Ovary (tissue), 9 donors: ENCODE measurements around the gene LRRC36. TPM values are rescaled to one million over a fixed set of nuclear protein-coding genes. Genes with fewer than 3 reads are reported as not detected.

Experiments used
- DNase-seq, 5 donors: peaks; one replicate each; pipeline ENCODE4 v3.0.0-alpha.2; 2019 to 2020
- H3K27ac ChIP-seq, 2 donors: fragments of 200-600 bp; one replicate each; pipeline versions ENCODE4 v1.5.1 to v1.8.0; 2019 to 2022
- H3K27me3 ChIP-seq: fragments of 200-600 bp; one replicate; pipeline ENCODE4 v1.8.0; 2022
- H3K36me3 ChIP-seq: fragments of 200-600 bp; sonication (generic); one replicate; pipeline ENCODE4 v1.5.1; 2019
- H3K4me1 ChIP-seq: one replicate; pipeline ENCODE4 v1.8.1; 2013; ENCODE audit warnings: mild to moderate bottlenecking, moderate library complexity; ENCODE audit not compliant: insufficient read depth
- H3K4me3 ChIP-seq: fragments of 200-600 bp; sonication (generic); one replicate; pipeline ENCODE4 v1.5.1; 2017
- H3K9me3 ChIP-seq, 2 donors: fragments of 200-600 bp in 1 of 2; sonication (generic) in 1 of 2; one replicate each; pipeline versions ENCODE4 v1.5.1 to v1.8.1; 2013 to 2019; ENCODE audit warnings: mild to moderate bottlenecking in 1 of 2, moderate library complexity in 1 of 2
- CTCF ChIP-seq, 3 donors: fragments of 450-650 bp in 2 of 3; fragments of 200-600 bp in 1 of 3; IDR thresholded peaks; one replicate each; pipeline versions ENCODE4 v1.5.1 to v1.8.0; 2016 to 2022; ENCODE audit warnings: antibody characterized with exemption in 3 of 3, mild to moderate bottlenecking in 1 of 3
- EP300 ChIP-seq: sonication (generic); formaldehyde crosslinking; IDR thresholded peaks from one replicate; pipeline ENCODE4 v1.6.1; 2017; ENCODE audit warnings: antibody characterized with exemption
- POLR2A ChIP-seq: fragments of 450-650 bp; IDR thresholded peaks from one replicate; pipeline ENCODE4 v1.6.1; 2017; ENCODE audit warnings: antibody characterized with exemption, mild to moderate bottlenecking, moderate library complexity
- WGBS, 3 donors: extraction: QIAGEN DNeasy Blood & Tissue Kit in 1 of 3; methylation state at CpG; one replicate each; pipeline versions ENCODE4 v1.1.5 to v1.1.7; 2013 to 2017; 5-methylcytosine and 5-hydroxymethylcytosine counted together
- intact Hi-C, 4 donors: fragments of 100-400 bp; cut with DNase I; formaldehyde crosslinking; loops; one replicate each; pipeline versions ENCODE4 v1.11.0 to v1.15.1; 2022 to 2023
- polyA plus RNA-seq, 2 donors: library from polyadenylated mRNA; stranded (reverse); fragments of 200-250 nt in 1 of 2; fragments of 350-450 nt in 1 of 2; fragmentation: Illumina TruSeq in 1 of 2; extraction: RNeasy Lipid Tissue Mini Kit (QIAGEN cat#74804) in 1 of 2; gene quantifications; one replicate each; pipeline ENCODE4 v1.2.3, GENCODE V29; 2013 to 2014
- total RNA-seq, 7 donors: library from RNA; depleted of rRNA in 2 of 7; stranded (reverse); fragments of >200 nt in 2 of 7; fragmentation: NEBNext Ultra II Directional in 3 of 7; extraction: Animal tissue kit (Norgen Biotek cat#: 25700) in 3 of 7; gene quantifications; one replicate each; pipeline versions ENCODE4 v1.1.0 to v1.2.4, GENCODE V29; 2016 to 2023
- donor health status: DM: no; HTN: no; CAD: no; lungs with moderate emphysema.
- donor health status: DM: no; HTN: no; CAD: no.
- donor health status: Bipolar disorder and iron deficiency.
- donor health status: DM: yes; HTN: yes; CAD: no.
- donor health status: DM: no; HTN: no; CAD: no.
- donor health status: DM: yes; HTN: yes; CAD: no.

The LRRC36 gene
- total and polyA plus RNA-seq, 9 donors, result 0.58 to 2.6 (median 0.96) TPM; not detected in 1

GRCh38 chr16:67305216-67306071 is 21.2 kb upstream of the LRRC36 start:
- Histone ChIP-seq H3K36me3 (no peaks in the 10 kb centered on the region), H3K4me1 (no peaks in the 10 kb centered on the region), H3K9me3 (no peaks in the 10 kb centered on the region), H3K27me3 (no peaks in the 10 kb centered on the region), H3K27ac (no peak overlapping the region), H3K4me3 (no peak overlapping the region)
- DNase-seq, result no peak
- 85 to 88% (median 88%) methylated on average over 13 of the region's 13 CpGs for WGBS, 3 donors
- intact Hi-C loops, result no loop called here
- no peak for TF ChIP-seq EP300
- TF ChIP-seq POLR2A, result no peak
- TF ChIP-seq CTCF (IDR thresholded peaks at IDR 0.05), result no peak

GRCh38 chr16:67310561-67310960 is 16.1 kb upstream of the LRRC36 start:
- WGBS, 3 donors, result 90 to 92% (median 90%) methylated on average over 3 of the region's 3 CpGs
- H3K9me3 ChIP-seq, result no peaks in the 10 kb centered on the region
- H3K4me3 ChIP-seq, result no peak overlapping the region
- TF ChIP-seq CTCF (IDR thresholded peaks at IDR 0.05) (no peak), POLR2A (no peak), EP300 (no peak)
- intact Hi-C loops, result no loop called here
- DNase-seq, result no peak
- H3K4me1 ChIP-seq, result no peaks in the 10 kb centered on the region
- no peaks in the 10 kb centered on the region for H3K27me3 ChIP-seq
- no peaks in the 10 kb centered on the region for H3K36me3 ChIP-seq
- no peak overlapping the region for H3K27ac ChIP-seq

GRCh38 chr16:67311607-67312488 is 14.8 kb upstream of the LRRC36 start:
- Histone ChIP-seq H3K4me3 (no peak overlapping the region), H3K36me3 (no peaks in the 10 kb centered on the region), H3K4me1 (no peaks in the 10 kb centered on the region), H3K27me3 (no peaks in the 10 kb centered on the region), H3K27ac (no peak overlapping the region), H3K9me3 (no peaks in the 10 kb centered on the region)
- DNase-seq, result no peak
- TF ChIP-seq EP300 (no peak), POLR2A (no peak), CTCF (IDR thresholded peaks at IDR 0.05) (no peak)
- intact Hi-C loops, result no loop called here
- WGBS, 3 donors, result 57 to 66% (median 61%) methylated on average over 5 of the region's 5 CpGs

- Histone ChIP-seq H3K27me3 (no peaks in the 10 kb centered on the region), H3K36me3 (no peaks in the 10 kb centered on the region), H3K4me1 (no peaks in the 10 kb centered on the region), H3K4me3 (no peak overlapping the region), H3K27ac (no peak overlapping the region), H3K9me3 (no peaks in the 10 kb centered on the region)
- intact Hi-C loops, result no loop called here
- TF ChIP-seq POLR2A, result no peak
- no peak for TF ChIP-seq EP300
- no peak for TF ChIP-seq CTCF (IDR thresholded peaks at IDR 0.05)
- no peak for DNase-seq
These were observed 13.9 kb upstream of the LRRC36 start for GRCh38 chr16:67312719-67313118.
